CD4-positive, alpha-beta T cell (primary cell): ENCODE data around the gene CTXN1. TPM values are rescaled to one million over a fixed set of nuclear protein-coding genes. Genes with fewer than 3 reads are reported as not detected.

Experiments used
- ATAC-seq: fragments of 200-7000 bp; cut with Tn5 transposase; one replicate; pipeline ENCODE4 v1.10.0; 2022; ENCODE audit warnings: mild to moderate bottlenecking; ENCODE audit not compliant: poor library complexity
- CTCF ChIA-PET: fragments of 350-600 bp; sonication (Branson Sonifier 250); formaldehyde crosslinking; loops from one replicate; lab custom pipeline; 2021; ENCODE audit warnings: antibody characterized with exemption, inconsistent platforms; lab: Charles Lee
- POLR2A ChIA-PET: fragments of 350-600 bp; sonication (Branson Sonifier 250); formaldehyde crosslinking; loops from one replicate; lab custom pipeline; 2021; ENCODE audit warnings: antibody characterized with exemption, inconsistent platforms; lab: Charles Lee
- DNase-seq, 14 experiments: peaks; one replicate each; pipeline ENCODE4 v3.0.0-alpha.2; 2013 to 2020; ENCODE audit warnings: mixed read lengths in 2 of 14
- H3K27ac ChIP-seq, 2 donors: one replicate each; pipeline versions ENCODE4 v1.5.1 to v1.7.0; 2013; ENCODE audit warnings: low read length in 2 of 2, low read depth in 1 of 2, mild to moderate bottlenecking in 1 of 2
- H3K27me3 ChIP-seq, 2 experiments: 1 replicate in 1 of 2; 2 replicates in 1 of 2; pipeline versions ENCODE4 v1.6.1 to v1.7.0; 2013; ENCODE audit warnings: low read length in 2 of 2, control low read depth in 1 of 2, mild to moderate bottlenecking in 1 of 2, moderate library complexity in 1 of 2; ENCODE audit not compliant: insufficient read depth in 2 of 2, control insufficient read depth in 1 of 2
- H3K36me3 ChIP-seq: one replicate; pipeline ENCODE4 v1.6.1; 2013; ENCODE audit warnings: low read length, control low read depth; ENCODE audit not compliant: insufficient read depth
- H3K4me1 ChIP-seq: one replicate; pipeline ENCODE4 v1.6.1; 2013; ENCODE audit warnings: low read length, control low read depth; ENCODE audit not compliant: insufficient read depth
- H3K4me3 ChIP-seq: one replicate; pipeline ENCODE4 v1.5.1; 2013; ENCODE audit warnings: mild to moderate bottlenecking, low read length, moderate library complexity
- H3K9me3 ChIP-seq, 2 experiments: 1 replicate in 1 of 2; 2 replicates in 1 of 2; pipeline versions ENCODE4 v1.6.1 to v1.7.0; 2013; ENCODE audit warnings: low read length in 2 of 2, mild to moderate bottlenecking in 2 of 2, control low read depth in 1 of 2, moderate library complexity in 1 of 2; ENCODE audit not compliant: control insufficient read depth in 1 of 2, insufficient read depth in 1 of 2
- H3K27ac Mint-ChIP-seq: one replicate; pipeline ENCODE4 v1.8.0; 2020; ENCODE audit warnings: mixed read lengths
- H3K27me3 Mint-ChIP-seq: one replicate; pipeline ENCODE4 v1.8.0; 2021; ENCODE audit warnings: mixed read lengths
- H3K36me3 Mint-ChIP-seq: one replicate; pipeline ENCODE4 v1.8.0; 2021; ENCODE audit warnings: low read depth, mixed read lengths
- H3K4me1 Mint-ChIP-seq: one replicate; pipeline ENCODE4 v1.8.0; 2021; ENCODE audit warnings: low read depth, mixed read lengths
- H3K4me3 Mint-ChIP-seq: one replicate; pipeline ENCODE4 v1.8.0; 2020; ENCODE audit warnings: mild to moderate bottlenecking, mixed read lengths
- H3K9me3 Mint-ChIP-seq: one replicate; pipeline ENCODE4 v1.8.0; 2020; ENCODE audit warnings: mixed read lengths
- intact Hi-C, 2 experiments: fragments of 100-400 bp; cut with DNase I in 1 of 2; cut with micrococcal nuclease in 1 of 2; formaldehyde crosslinking; loops; one replicate each; pipeline versions ENCODE4 v1.15.1 to v1.9.0; 2023 to 2025; cut with DNase I, micrococcal nuclease
- total RNA-seq, 174 experiments: library from RNA in 2 of 174; stranded (reverse) in 2 of 174; gene quantifications; one replicate each; pipeline ENCODE4 v1.2.3 and lab custom pipeline; 2021 to 2026
- TF ChIP-seq, protein P1 (sequence below): fragments of 200-600 bp; IDR thresholded peaks from one replicate; pipeline ENCODE4 v1.8.0; 2022; ENCODE audit warnings: antibody characterized with exemption, mild to moderate bottlenecking

The CTXN1 gene
- total RNA-seq, 2 experiments from 2014 or later, result not detected

DNA sequence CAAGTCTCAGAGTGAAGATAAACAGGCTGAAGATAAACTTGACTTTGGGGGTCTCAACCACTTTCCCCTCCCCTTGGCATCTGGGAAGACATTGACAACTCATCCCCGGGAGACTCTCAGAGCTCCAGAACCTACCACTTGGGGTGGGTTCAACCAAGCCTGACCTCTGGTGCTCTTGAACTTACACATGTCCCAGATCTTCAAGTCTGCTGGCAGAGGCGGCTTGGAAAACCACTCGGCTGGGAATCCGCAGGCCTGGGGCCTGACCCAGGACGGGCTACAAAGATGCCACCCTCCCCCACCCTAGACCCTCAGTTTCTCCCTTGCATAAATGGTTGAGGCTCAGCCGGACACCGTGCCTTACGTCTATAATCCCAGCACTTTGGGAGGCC, 37.1 kb downstream of the CTXN1 start:
- Mint-ChIP-seq H3K4me3 (no peak overlapping the region), H3K4me1 (no peaks in the 10 kb centered on the region), H3K27ac (no peak overlapping the region), H3K36me3 (no peaks in the 10 kb centered on the region), H3K9me3 (no peaks in the 10 kb centered on the region), H3K27me3 (peaks cover 15% of the 10 kb centered on the region)
- Histone ChIP-seq H3K4me3 (no peak overlapping the region), H3K4me1 (peaks cover 9% of the 10 kb centered on the region), H3K27ac (no peak overlapping the region), H3K36me3 (no peaks in the 10 kb centered on the region), H3K9me3 (peaks cover 0 to 4% of the 10 kb centered on the region in 2 experiments), H3K27me3 (peaks cover 18 to 19% of the 10 kb centered on the region in 2 experiments)
- ChIA-PET POLR2A (no interaction called here), CTCF (interaction anchor here (0.6 kb wide), 1 partner anchor 27 kb away, joined by 3 read pairs; no protein-coding TSS in a partner anchor)
- ATAC-seq (no peak), DNase-seq (no peak)
- intact Hi-C loops, result no loop called here
- TF ChIP-seq, protein P1, sequence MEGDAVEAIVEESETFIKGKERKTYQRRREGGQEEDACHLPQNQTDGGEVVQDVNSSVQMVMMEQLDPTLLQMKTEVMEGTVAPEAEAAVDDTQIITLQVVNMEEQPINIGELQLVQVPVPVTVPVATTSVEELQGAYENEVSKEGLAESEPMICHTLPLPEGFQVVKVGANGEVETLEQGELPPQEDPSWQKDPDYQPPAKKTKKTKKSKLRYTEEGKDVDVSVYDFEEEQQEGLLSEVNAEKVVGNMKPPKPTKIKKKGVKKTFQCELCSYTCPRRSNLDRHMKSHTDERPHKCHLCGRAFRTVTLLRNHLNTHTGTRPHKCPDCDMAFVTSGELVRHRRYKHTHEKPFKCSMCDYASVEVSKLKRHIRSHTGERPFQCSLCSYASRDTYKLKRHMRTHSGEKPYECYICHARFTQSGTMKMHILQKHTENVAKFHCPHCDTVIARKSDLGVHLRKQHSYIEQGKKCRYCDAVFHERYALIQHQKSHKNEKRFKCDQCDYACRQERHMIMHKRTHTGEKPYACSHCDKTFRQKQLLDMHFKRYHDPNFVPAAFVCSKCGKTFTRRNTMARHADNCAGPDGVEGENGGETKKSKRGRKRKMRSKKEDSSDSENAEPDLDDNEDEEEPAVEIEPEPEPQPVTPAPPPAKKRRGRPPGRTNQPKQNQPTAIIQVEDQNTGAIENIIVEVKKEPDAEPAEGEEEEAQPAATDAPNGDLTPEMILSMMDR, result no peak

DNA sequence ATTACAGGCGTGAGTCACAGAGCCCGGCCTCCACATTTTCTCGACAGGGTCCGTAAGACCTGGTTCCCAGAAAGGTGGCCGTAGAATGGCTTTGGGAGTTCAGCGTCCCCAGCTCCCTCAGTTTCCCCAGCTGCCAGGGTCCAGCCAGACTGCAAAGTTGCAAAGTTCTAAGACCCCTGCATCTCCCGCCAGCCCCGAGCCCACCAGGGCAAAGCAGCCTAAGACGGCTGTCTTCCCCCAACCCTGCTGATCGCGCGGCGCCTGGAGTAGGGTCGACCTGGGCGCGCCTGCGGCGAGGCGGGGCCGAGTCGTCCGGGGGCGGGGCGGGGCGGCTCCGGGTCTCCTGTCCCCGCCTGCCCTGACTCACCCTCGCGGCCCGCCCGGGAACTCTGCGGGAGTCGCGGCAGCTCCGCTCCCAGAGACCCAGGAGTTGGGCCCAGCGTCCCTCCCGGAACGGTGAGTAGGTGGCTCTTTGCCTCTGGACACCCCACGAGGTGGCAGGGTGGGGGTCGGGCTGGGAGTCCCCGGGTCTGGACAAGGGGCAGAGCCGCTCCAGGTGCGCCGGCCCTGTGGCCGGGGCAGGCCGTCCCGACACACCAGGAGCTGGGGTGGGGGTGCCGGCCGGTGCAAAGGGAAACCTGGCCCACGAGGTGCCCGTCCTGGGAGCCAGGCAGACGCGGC, 37.6 kb downstream of the CTXN1 start, which contains the start of gene LRRC8E:
TSS of gene LRRC8E (plus strand) at position 366 of the 681 bp plus-strand sequence. CDS start 7,094 bp downstream, outside the sequence.
- ChIA-PET POLR2A (no interaction called here), CTCF (no interaction called here)
- TF ChIP-seq, protein P1, result no peak
- H3K4me3 ChIP-seq, result no peak within 1 kb of the TSS
- peaks cover 0 to 4% of the 10 kb centered on the region in 2 experiments for H3K9me3 ChIP-seq
- DNase-seq (peak in 6 of 14 experiments; percentile 35 to 53 (median 50)), ATAC-seq (peak; percentile 61)
- H3K27ac ChIP-seq, result no peak within 1 kb of the TSS
- no peak within 1 kb of the TSS for H3K27ac Mint-ChIP-seq
- no peaks in the 10 kb centered on the region for H3K4me1 Mint-ChIP-seq
- no peak within 1 kb of the TSS for H3K4me3 Mint-ChIP-seq
- intact Hi-C loops, result no loop called here
- no peaks in the 10 kb centered on the region for H3K36me3 ChIP-seq
- peaks cover 16 to 18% of the 10 kb centered on the region in 2 experiments for H3K27me3 ChIP-seq
- no peaks in the 10 kb centered on the region for H3K9me3 Mint-ChIP-seq
- peaks cover 9% of the 10 kb centered on the region for H3K4me1 ChIP-seq
- peaks cover 14% of the 10 kb centered on the region for H3K27me3 Mint-ChIP-seq
- no peaks in the 10 kb centered on the region for H3K36me3 Mint-ChIP-seq

DNA sequence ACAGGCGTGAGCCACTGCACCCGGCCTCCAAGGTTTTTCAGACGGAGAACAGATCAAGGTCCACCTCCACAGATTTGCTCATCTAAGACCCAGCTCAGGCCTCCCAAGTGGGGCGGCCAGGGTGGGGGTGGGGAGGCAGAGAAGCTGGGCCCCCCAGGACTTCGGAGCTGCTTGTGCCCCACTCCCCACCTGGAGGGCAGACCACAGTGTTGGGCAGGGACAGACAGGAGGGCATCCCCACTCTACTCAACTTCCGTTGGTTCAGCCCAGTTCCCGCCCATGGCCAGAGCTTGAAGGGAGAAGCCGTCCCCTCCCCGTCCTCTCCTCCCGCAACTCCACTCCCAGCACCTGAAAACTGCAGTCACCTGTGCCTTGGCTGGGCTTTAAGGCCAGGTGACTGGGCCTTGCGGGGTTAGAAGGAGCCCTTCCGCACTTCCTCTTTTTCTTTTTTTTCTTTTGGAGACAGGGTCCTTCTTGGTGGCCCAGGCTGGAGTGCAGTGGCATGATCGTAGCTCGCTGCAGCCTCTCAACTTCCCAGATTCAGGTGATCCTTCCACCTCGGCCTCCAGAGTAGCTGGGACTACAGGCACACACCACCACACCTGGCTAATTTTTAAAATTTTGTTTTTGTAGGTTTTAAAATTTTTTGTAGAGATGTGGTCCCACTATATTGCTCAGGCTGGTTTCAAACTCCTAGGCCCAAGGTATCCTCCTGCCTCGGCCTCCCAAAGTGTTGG, 38.4 kb downstream of the CTXN1 start:
- no peak for ATAC-seq
- POLR2A ChIA-PET, result no interaction called here
- peaks cover 14% of the 10 kb centered on the region for H3K27me3 Mint-ChIP-seq
- TF ChIP-seq, protein P1, result no peak
- no peak overlapping the region for H3K4me3 ChIP-seq
- H3K9me3 Mint-ChIP-seq, result no peaks in the 10 kb centered on the region
- H3K27me3 ChIP-seq, result peaks cover 16 to 18% of the 10 kb centered on the region in 2 experiments
- CTCF ChIA-PET, result no interaction called here
- peaks cover 9% of the 10 kb centered on the region for H3K4me1 ChIP-seq
- no peaks in the 10 kb centered on the region for H3K4me1 Mint-ChIP-seq
- H3K27ac ChIP-seq, result no peak overlapping the region
- intact Hi-C loops, result no loop called here
- H3K4me3 Mint-ChIP-seq, result no peak overlapping the region
- H3K36me3 ChIP-seq, result no peaks in the 10 kb centered on the region
- no peak for DNase-seq
- H3K36me3 Mint-ChIP-seq, result no peaks in the 10 kb centered on the region
- H3K9me3 ChIP-seq, result peaks cover 0 to 4% of the 10 kb centered on the region in 2 experiments
- no peak overlapping the region for H3K27ac Mint-ChIP-seq
